LNCaP clone FGC (cell line): ENCODE results near the gene MED25.

ENCODE experiments used
- DNase-seq: peaks from one replicate; pipeline ENCODE4 v3.0.0-alpha.2; 2011; ENCODE audit warnings: low read depth
- H3K4me3 ChIP-seq: 2 replicates; pipeline ENCODE4 v1.5.1; 2011; ENCODE audit warnings: mild to moderate bottlenecking, low read depth, low read length, control low read depth
- TF ChIP-seq, protein P1 (sequence below): IDR thresholded peaks from 2 replicates; pipeline ENCODE4 v1.5.1; 2012; ENCODE audit warnings: mild to moderate bottlenecking; ENCODE audit not compliant: control insufficient read depth, insufficient read depth; ENCODE audit errors: extremely low read depth

MED25 gene

GRCh38 chr19:49852631-49853126 is 34.6 kb downstream of the MED25 start:
- TF ChIP-seq, protein P1, sequence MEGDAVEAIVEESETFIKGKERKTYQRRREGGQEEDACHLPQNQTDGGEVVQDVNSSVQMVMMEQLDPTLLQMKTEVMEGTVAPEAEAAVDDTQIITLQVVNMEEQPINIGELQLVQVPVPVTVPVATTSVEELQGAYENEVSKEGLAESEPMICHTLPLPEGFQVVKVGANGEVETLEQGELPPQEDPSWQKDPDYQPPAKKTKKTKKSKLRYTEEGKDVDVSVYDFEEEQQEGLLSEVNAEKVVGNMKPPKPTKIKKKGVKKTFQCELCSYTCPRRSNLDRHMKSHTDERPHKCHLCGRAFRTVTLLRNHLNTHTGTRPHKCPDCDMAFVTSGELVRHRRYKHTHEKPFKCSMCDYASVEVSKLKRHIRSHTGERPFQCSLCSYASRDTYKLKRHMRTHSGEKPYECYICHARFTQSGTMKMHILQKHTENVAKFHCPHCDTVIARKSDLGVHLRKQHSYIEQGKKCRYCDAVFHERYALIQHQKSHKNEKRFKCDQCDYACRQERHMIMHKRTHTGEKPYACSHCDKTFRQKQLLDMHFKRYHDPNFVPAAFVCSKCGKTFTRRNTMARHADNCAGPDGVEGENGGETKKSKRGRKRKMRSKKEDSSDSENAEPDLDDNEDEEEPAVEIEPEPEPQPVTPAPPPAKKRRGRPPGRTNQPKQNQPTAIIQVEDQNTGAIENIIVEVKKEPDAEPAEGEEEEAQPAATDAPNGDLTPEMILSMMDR: no peak
- peak overlapping the region; percentile 91 for H3K4me3 ChIP-seq
- no peak for DNase-seq

GRCh38 chr19:49853852-49854377 is 35.8 kb downstream of the MED25 start:
- DNase-seq: no peak
- H3K4me3 ChIP-seq: no peak overlapping the region
- TF ChIP-seq, protein P1: no peak

- no peak for DNase-seq
- TF ChIP-seq, protein P1: no peak
- no peak overlapping the region for H3K4me3 ChIP-seq
Measured at GRCh38 chr19:49854378-49855263, 36.5 kb downstream of the MED25 start.

- H3K4me3 ChIP-seq: no peak overlapping the region
- DNase-seq: no peak
- TF ChIP-seq, protein P1: no peak
Measured at GRCh38 chr19:49855277-49855675, 37.2 kb downstream of the MED25 start.

GRCh38 chr19:49855676-49856573 is 37.8 kb downstream of the MED25 start:
- TF ChIP-seq, protein P1: no peak
- no peak for DNase-seq
- no peak overlapping the region for H3K4me3 ChIP-seq

- H3K4me3 ChIP-seq: no peak overlapping the region
- DNase-seq: no peak
- TF ChIP-seq, protein P1: no peak
Measured at GRCh38 chr19:49856574-49857021, 38.5 kb downstream of the MED25 start.
